HepG2 (cell line): ENCODE measurements around the gene ADAMTSL4. TPM values are rescaled to one million over a fixed set of nuclear protein-coding genes. Genes with fewer than 3 reads are reported as not detected.

Source experiments
- AKNA ChIP-seq: sonication (generic); formaldehyde crosslinking; IDR thresholded peaks from 2 replicates; pipeline ENCODE4 v1.4.0; 2020; ENCODE audit warnings: missing genetic modification reagents, borderline replicate concordance
- CENPX ChIP-seq: sonication (generic); formaldehyde crosslinking; IDR thresholded peaks from 2 replicates; pipeline ENCODE4 v1.9.0; 2021; ENCODE audit warnings: mild to moderate bottlenecking, missing genetic modification reagents, moderate library complexity
- CTCF ChIP-seq: sonication (generic); formaldehyde crosslinking; IDR thresholded peaks from 2 replicates; pipeline ENCODE4 v1.5.0; 2020; ENCODE audit warnings: mild to moderate bottlenecking, missing genetic modification reagents, moderate library complexity
- KDM1A ChIP-seq: IDR thresholded peaks from 2 replicates; pipeline ENCODE4 v1.6.1; 2016; ENCODE audit warnings: missing compliant biosample characterization
- KDM5A ChIP-seq: fragments of 200-600 bp; sonication (generic); IDR thresholded peaks from 2 replicates; pipeline ENCODE4 v1.7.0; 2018; ENCODE audit warnings: antibody characterized with exemption, mild to moderate bottlenecking, low read length, borderline replicate concordance
- MIER3 ChIP-seq: IDR thresholded peaks from 2 replicates; pipeline ENCODE4 v1.6.1; 2016; ENCODE audit warnings: missing compliant biosample characterization, borderline replicate concordance
- ONECUT2 ChIP-seq: sonication (generic); formaldehyde crosslinking; IDR thresholded peaks from 2 replicates; pipeline ENCODE4 v1.4.0; 2020; ENCODE audit warnings: missing genetic modification reagents
- PAXIP1 ChIP-seq: sonication (generic); formaldehyde crosslinking; conservative IDR thresholded peaks from 2 replicates; pipeline ENCODE4 v1.4.0; 2020; ENCODE audit warnings: mild to moderate bottlenecking, missing genetic modification reagents, moderate library complexity
- PITX1 ChIP-seq: sonication (generic); formaldehyde crosslinking; IDR thresholded peaks from 2 replicates; pipeline ENCODE4 v1.5.1; 2020; ENCODE audit warnings: mild to moderate bottlenecking, missing genetic modification reagents
- POLR2A ChIP-seq, 2 experiments: IDR thresholded peaks; 2 replicates each; pipeline ENCODE4 v1.6.1; 2011; ENCODE audit warnings: low read depth in 2 of 2, low read length in 2 of 2, mild to moderate bottlenecking in 1 of 2, moderate library complexity in 1 of 2; ENCODE audit not compliant: insufficient read depth in 1 of 2
- POLR2AphosphoS5 ChIP-seq: IDR thresholded peaks from 2 replicates; pipeline ENCODE4 v1.6.1; 2012; ENCODE audit warnings: low read depth, low read length
- RBFOX2 ChIP-seq: fragments of 200-400 bp; formaldehyde crosslinking; IDR thresholded peaks from 2 replicates; pipeline ENCODE4 v1.6.1; 2017; ENCODE audit warnings: low read depth, mild to moderate bottlenecking, low read length
- RBM22 ChIP-seq: fragments of 200-400 bp; formaldehyde crosslinking; optimal IDR thresholded peaks from 2 replicates; pipeline ENCODE3; 2017; ENCODE audit warnings: mild to moderate bottlenecking, low read length, moderate library complexity
- REL ChIP-seq: sonication (generic); formaldehyde crosslinking; conservative IDR thresholded peaks from 2 replicates; pipeline ENCODE4 v1.8.0; 2022; ENCODE audit warnings: mild to moderate bottlenecking, missing genetic modification reagents, moderate library complexity
- RXRB ChIP-seq: IDR thresholded peaks from 2 replicates; pipeline ENCODE4 v1.6.1; 2016; ENCODE audit warnings: borderline replicate concordance, missing genetic modification reagents, missing compliant biosample characterization
- ZNF235 ChIP-seq: sonication (generic); formaldehyde crosslinking; IDR thresholded peaks from 2 replicates; pipeline ENCODE4 v1.8.1; 2023; ENCODE audit warnings: mild to moderate bottlenecking, missing genetic modification reagents, borderline replicate concordance
- ZSCAN12 ChIP-seq: sonication (generic); formaldehyde crosslinking; IDR thresholded peaks from 2 replicates; pipeline ENCODE4 v1.9.0; 2021; ENCODE audit warnings: mild to moderate bottlenecking, missing genetic modification reagents
- ZSCAN20 ChIP-seq: sonication (generic); formaldehyde crosslinking; IDR thresholded peaks from 2 replicates; pipeline ENCODE4 v1.4.0; 2020; ENCODE audit warnings: missing genetic modification reagents, mild to moderate bottlenecking, borderline replicate concordance
- ZSCAN30 ChIP-seq: sonication (generic); formaldehyde crosslinking; IDR thresholded peaks from 2 replicates; pipeline ENCODE4 v1.5.0; 2020; ENCODE audit warnings: mild to moderate bottlenecking, missing genetic modification reagents
- polyA plus RNA-seq, 8 experiments: library from polyadenylated mRNA; depleted of rRNA in 3 of 8; stranded (reverse) in 7 of 8; unstranded in 1 of 8; fragments of >200 nt; fragmentation: Illumina TruSeq in 4 of 8; extraction: Trizol in 4 of 8; gene quantifications; 2 replicates each; pipeline versions ENCODE4 v1.2.1 to v1.2.3, GENCODE V29; 2011 to 2016; ENCODE audit warnings: low read depth in 4 of 8, missing spikeins in 1 of 8, mixed read lengths in 1 of 8; ENCODE audit not compliant: insufficient read depth in 1 of 8
- total RNA-seq, 5 experiments: library from RNA; depleted of rRNA; stranded (reverse); fragments of >200 nt; fragmentation: Illumina TruSeq; extraction: Trizol; gene quantifications; 2 replicates each; pipeline ENCODE4 v1.2.3, GENCODE V29; 2016; ENCODE audit warnings: low read depth in 1 of 5

Gene ADAMTSL4
- total and polyA plus RNA-seq, 2 of the 13 experiments (the other 11 are each of a cell fraction or from before 2014, with no cell fraction given) = 3.9 to 16.4 TPM

- TF ChIP-seq PAXIP1 (CRISPR knock-in tag) = peak; percentile 44; the same call in 1 of the 2 replicates
- no peak for TF ChIP-seq CTCF
- TF ChIP-seq CENPX (CRISPR knock-in tag) = no peak
- no peak for TF ChIP-seq KDM1A (CRISPR knock-in tag)
- peak; percentile 37 for TF ChIP-seq RBM22
- TF ChIP-seq ZSCAN12 = 0 out of 2 replicates have a peak, but pooled peaks have one; percentile 49
- no peak for TF ChIP-seq ZSCAN30 (CRISPR knock-in tag)
- no peak for TF ChIP-seq PITX1 (CRISPR knock-in tag)
- TF ChIP-seq ZNF235 (CRISPR knock-in tag) = no peak
- no peak for TF ChIP-seq MIER3 (CRISPR knock-in tag)
- TF ChIP-seq REL (CRISPR knock-in tag) = no peak
- TF ChIP-seq ONECUT2 (CRISPR knock-in tag) = 0 out of 2 replicates have a peak, but pooled peaks have one; percentile 20
- no peak; the same call in 1 of the 2 replicates for TF ChIP-seq POLR2AphosphoS5
- TF ChIP-seq ZSCAN20 (CRISPR knock-in tag) = no peak
- TF ChIP-seq KDM5A = no peak
- TF ChIP-seq RXRB (CRISPR knock-in tag) = no peak
- peak in 1 of 2 experiments; percentile 22; a peak in 2 of 4 replicates for TF ChIP-seq POLR2A (IDR thresholded peaks at IDR 0.05; ENCODE audit: insufficient read depth in 1 of 2, low read depth in 2 of 2, low read length in 2 of 2)
- TF ChIP-seq RBFOX2 = no peak; the same call in 1 of the 2 replicates
- no peak for TF ChIP-seq AKNA (CRISPR knock-in tag)
Measured at GRCh38 chr1:150575518-150576366, 26.5 kb downstream of the ADAMTSL4 start (continued).
